Measurements from ENCODE around the gene LRRFIP1.
A peak's percentile ranks its signal among the peaks of the same experiment; 100 is the strongest.
"Not testable (repeated sequence)": the region's sequence is repeated elsewhere in the genome, so short reads cannot be mapped to it uniquely, and the experiment has no call there.

LRRFIP1 gene

DNA sequence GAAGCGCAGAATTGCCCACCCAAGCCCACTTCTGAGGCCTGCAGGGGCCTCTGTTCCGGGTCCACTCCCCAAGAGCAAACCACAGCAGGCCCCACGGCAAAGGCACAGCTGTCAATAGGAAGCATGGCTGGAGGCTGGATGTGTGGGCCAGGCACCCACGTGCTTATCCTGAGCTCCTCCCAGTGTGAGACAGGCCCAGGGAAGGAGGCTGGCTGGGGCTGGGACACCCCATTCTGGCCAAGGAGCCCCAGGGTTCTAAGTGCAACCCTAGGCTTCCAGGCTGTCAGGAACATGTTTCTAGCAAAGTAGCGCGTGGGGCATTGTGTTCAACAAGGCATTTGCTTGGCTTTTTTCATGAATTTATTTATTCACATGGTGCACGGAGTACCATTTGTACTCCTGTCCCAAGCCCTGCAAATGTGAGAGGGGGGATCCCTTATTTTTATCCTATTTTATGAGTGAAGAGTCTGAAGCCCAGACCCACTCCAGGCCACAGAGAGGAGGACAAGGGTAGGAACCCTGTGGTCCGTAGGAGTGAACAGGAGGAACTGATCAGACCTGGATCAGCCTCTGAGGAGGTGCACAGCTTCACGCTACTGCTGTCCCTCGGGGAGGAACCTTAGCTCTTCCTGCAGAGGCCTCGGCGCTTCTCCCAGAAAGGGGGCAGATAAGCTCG lies 30.7 kb upstream of the LRRFIP1 start:
- DNase-seq (ENCODE audit: low read depth), result no peak

DNA sequence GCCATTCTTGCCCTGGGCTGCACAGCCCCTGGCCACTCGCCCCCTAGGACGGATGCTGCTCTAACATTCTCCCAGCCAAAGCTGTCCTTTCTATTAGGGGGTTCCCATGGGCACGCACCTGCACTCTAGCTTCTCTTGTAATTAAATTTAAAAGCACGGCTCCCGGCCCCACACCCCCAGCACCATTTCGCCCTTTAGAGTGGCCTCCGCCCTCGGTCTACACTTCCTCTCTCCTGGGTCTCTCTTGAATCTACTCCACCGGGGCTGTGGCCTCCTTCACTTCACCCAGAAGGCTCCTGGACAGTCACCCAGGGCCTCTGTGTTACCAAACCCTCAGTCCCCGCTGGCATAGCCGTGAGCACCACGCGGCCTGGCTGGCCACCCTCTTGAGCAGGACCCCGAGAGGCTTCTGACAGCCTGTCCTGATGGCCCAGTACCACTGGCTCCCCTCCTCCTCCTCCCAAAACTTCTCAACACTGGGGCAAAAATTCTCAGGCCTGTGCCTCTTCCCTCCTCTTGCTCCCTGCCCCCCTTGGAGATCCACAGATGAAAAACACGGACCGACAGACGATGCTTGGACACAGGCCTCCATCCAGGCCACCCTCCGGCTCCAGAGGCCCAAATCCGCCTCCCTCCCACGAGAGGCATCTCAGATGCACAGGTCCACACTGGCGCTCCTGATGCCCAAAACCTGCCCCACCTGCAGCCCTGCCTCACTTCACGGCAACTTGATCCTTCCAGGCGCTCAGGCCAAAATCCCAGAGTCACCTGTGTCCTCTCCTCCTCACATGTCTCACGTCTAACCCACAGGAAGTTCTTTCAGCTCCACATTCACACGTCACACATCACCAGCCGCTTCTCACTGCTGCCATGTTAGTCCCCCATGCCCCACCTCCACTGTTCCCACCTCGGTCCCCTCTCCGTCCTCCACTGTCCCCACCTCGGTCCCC lies 29.9 kb upstream of the LRRFIP1 start:
- DNase-seq (ENCODE audit: low read depth), result no peak

DNA sequence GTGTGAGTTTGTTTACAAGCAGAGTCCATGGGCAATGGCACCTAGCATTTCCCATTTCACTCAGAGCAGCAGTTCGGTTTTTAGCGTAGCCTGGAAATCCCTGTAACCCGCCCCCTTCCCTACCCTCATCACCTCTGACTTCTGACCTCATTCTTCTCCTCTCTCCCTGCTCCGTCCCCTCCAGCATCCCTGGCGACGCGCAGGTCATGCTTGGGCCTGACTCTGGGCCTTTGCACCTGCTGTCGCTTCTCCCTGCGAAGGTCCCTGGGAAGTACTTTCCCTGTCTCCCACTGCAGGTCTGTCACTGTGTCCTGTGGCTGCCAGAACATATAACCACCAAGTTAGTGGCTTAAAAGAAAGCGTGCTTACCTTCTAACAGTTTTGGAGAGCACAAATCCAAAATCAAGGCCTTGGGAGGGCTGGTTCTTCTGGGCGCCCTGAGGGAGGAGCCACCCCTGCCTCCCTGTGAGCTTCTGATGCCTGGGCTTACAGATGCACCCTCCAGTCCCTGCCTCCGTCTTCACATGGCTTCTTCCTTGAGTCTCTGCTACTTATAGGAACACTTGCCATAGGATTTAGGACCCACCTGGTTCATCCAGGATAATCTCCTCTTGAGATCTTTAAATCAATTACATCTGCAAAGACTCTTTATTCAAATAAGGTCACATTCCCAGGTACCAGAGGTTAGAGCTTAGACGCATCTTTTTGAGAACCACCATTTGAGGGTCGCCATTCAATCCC lies 28.7 kb upstream of the LRRFIP1 start:
- DNase-seq (ENCODE audit: low read depth), result no peak

DNA sequence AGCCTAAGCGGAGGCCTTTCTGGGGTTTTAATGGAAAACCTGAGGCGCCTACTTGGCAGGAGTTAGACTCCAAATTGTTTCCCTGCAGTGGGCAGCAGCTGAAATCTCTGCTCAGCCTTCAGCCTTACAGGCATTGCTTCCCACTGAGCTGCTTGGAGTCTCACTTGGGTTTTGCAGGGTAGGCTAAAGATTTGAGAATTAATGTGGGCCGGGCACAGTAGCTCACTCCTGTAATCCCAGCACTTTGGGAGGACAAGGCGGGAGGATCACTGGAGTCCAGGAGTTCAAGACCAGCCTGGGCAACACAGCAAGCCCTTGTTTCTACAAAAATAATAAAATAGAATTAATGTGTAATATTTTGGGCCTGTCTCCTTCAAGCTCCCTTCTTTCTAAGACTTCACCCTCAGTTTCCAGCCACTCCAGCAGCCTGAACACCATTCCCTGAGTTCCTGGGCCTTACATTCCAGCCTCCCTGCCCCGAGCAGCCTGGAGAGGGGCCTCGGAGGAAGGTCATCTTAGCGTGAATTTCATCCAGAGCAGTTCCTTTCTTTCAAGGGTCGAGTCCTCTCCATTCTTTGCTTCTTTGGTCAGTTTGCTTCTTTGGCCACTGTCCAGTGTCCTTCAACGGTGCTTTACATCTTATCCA lies 27.8 kb upstream of the LRRFIP1 start:
- no peak for DNase-seq (ENCODE audit: low read depth)

DNA sequence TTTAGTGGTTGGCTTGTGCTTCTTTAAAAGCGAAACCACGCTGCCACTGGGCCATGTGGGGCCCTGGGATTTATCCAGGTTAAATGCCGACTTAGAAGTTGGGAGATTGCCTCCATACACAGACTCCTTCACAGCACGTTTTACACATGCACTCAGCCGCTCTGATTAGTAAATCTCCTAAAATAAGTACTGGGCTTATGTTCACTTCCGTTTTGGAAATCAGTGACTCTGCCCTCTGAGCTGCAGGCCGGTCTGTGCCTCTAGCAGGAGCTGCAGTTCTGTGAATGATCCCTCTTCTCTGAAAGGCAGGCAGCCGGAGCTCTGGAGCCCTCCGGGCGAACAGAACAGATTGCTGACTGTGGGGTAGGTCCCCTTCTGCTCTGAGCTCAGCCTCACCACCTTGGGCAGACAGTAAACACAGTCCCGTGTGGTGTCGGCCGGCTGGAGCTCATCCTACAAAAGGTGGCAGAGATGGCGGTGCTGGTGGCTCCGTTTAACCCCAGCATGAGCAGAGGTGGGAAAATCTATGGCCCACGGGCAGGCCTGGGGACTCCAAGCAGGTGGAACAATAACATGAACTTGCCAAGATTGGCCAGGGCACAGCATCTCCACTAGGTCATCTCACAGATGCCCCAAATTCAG lies 27.1 kb upstream of the LRRFIP1 start:
- DNase-seq (ENCODE audit: low read depth), result no peak

DNA sequence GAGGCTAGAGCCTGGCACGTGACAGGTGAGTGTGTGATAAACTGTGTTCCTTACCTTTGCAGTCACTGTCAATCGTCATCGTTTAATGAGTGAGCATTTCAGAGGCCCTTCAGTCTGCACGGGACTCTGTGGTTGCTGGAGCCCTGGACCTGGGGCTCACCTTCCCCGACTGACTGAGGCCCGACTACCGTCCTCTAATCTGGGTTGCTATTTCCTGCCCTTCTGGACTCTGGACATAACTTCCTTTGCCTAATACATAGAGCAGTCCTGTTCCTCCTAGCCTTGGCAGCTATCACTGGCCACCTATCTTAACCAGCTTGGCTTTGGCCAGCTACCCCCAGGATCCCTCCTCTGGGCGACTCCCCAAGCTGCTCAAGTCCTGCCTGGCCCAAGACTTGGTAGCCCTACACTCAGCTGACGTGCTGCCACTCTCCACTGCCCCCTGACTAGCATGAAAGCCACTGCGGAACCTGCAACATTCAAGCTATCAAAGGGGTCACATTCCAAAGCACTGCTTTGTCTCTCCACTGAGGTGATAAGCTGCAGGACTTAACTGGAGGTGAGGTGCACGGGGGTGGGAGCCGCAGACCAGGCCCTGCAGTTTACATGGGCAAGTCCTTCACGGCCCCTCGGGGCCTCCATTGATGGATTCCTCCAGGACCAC lies 25.8 kb upstream of the LRRFIP1 start:
- DNase-seq (ENCODE audit: low read depth), result no peak

DNA sequence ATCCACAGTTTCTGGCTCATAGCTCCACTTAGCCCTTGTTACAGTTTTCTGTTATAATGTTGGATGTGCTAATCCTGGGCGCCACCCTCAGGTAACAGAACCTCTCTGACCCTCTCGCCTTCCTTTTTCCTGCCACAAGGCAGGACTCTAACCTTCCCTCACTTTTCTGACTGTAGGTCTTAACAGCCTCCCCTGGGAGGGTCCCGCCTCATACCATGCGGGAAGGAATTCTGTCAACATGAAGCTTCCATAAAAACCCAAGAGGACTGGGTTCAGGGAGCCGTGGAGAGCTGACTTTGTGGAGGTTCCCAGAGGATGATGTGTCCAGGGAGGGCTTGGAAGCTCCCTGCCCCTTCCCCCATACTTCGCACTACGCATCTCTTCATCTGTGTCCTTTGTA lies 25.0 kb upstream of the LRRFIP1 start:
- no peak for DNase-seq (ENCODE audit: low read depth)

DNA sequence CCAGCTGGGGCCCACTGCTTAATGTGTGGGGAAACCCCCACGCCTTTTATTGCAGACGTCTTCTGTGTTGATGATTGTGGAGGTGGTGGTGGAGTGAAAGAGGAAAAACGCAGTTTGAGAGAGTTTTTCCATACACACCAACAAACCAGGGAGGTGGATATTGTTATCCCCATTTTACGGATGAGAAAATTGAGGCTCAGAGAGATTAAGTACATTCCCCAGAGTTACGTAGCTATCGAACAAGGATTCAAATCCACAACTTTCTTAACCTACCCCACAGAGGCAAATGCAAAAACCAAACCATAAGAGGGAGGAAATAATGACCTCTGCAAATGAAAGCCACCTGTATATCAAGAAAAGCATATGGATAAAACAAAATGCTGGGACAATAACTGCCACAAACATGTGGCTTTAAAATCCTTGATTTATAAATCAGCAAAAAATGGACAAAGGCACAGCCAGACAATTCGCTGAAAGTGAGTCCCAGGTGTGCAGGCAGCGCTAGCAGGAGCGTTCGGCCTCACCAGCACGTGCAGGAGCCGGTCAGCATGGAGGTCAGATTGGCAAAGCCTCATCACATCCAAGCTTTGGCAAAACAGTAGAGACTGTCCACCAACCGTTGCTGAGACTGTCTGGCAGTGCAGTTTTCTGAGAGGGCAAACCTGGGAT lies 24.2 kb upstream of the LRRFIP1 start:
- no peak for DNase-seq (ENCODE audit: low read depth)

DNA sequence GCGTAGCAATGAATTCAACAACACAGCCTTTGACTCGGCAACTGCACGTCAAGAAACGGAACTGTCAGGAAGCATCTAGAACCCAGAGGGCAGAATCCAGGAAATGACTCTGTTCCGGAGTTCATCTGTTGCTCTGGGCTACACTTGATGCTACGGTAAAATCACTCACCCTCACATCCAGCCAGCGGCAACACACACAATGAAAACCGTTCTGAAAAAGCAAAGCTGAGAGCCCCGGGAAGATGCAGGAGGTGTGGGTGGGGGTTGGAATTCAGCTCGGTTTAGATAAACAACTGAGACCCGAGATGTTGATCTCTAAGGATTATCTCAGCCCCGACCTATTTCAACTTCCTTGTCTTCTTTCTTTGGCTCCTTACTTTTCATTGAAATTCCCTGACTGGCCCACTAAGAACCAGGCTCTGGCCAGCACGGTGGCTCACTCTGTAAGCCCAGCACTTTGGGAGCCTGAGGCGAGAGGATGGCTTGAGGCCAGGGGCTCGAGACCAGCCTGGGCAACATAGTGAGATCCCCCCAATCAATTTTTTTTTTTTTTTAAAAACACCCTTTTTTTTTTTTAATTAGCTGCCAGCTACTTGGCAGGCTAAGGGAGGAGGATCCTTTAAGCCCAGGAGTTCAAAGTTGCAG lies 23.5 kb upstream of the LRRFIP1 start:
- DNase-seq (ENCODE audit: low read depth), result peak; percentile 45

DNA sequence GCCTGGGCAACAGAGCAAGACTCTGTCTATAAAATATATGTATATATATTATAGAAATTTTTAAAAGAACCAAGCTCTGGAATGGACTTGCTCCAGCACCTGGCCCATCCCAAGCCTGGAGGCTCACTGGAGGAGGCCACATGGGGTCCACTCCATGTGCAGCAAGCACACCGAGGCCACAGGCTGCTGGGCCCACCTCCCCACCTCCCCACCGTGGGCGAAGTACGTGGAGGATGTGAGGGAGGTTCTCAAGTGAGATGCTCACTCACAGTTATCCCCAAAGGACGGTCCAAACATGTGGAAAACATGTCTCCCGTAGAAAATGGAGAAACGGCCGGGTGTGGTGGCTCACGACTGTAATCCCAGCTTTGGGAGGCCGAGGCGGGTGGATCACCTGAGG lies 23.0 kb upstream of the LRRFIP1 start:
- DNase-seq (ENCODE audit: low read depth), result no peak

DNA sequence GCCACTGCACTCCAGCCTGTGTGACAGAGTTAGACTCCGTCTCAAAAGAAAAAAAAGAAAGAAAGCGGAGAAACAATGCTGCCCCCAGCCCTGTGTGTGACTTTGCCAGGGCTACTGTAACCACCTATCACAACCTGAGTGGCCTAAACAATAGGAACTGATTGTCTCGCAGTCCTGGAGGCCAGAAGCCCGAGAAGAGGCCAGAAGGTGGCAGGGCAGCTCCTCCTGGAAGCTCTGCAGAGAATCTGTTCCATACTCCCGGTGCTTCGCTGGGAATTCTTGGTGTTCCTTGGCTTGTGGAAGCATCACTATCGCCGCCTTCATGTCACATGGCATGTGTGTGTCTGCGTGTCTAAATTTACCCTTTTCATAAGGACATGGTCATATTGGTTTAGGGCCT lies 22.4 kb upstream of the LRRFIP1 start:
- no peak for DNase-seq (ENCODE audit: low read depth)

DNA sequence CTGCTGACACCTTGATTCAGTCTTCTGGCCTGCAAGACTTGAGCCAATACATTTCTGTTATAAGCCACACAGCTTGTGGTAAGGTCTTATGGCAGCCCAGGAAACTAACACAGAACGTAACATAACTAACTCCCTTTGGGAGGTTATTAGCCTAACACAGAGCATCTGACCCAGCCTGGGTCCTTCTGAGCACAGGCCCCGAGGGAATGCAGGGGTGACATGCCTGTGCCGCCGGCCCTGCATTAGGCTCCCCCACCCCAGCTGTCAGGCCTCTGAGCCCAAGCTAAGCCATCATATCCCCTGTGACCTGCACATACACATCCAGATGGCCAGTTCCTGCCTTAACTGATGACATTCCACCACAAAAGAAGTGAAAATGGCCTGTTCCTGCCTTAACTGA lies 20.9 kb upstream of the LRRFIP1 start:
- DNase-seq (ENCODE audit: low read depth), result not testable (repeated sequence)

DNA sequence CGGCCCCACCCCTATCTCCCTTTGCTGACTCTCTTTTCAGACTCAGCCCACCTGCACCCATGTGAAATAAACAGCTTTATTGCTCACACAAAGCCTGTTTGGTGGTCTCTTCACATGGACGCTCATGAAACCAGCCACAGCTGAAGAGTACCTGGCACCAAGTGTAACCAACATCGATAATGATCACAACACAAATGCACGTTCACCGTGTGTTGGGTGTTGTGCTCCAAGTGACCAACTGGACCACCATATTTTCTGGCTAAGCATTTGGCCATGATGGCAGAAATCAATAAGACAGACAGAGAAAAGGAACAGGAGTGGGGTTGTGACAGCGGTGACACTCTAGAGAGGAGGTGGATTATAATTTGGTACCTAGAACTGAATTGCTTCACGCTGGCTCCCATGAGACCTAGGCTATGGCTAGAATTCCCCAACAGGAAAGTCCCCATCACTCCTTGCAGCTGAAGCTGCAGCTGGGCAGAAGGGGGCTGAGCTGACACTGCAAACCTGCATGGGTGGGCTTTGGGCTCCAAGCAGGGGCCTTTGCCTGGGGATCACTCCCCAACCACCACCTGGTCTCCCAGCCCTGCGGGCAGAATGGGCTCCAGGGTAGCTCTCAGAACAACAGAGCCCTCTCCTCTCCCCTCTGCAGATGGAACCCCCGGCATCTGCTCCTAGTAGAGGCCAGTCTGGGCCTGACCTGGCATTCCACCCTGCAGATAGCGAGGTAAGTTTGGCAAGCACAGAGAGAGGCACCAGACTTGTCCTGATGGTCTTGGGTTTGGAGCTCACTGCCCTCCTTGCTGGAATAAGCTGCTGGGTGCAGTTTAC lies 14.6 kb upstream of the LRRFIP1 start:
- no peak for DNase-seq (ENCODE audit: low read depth)

DNA sequence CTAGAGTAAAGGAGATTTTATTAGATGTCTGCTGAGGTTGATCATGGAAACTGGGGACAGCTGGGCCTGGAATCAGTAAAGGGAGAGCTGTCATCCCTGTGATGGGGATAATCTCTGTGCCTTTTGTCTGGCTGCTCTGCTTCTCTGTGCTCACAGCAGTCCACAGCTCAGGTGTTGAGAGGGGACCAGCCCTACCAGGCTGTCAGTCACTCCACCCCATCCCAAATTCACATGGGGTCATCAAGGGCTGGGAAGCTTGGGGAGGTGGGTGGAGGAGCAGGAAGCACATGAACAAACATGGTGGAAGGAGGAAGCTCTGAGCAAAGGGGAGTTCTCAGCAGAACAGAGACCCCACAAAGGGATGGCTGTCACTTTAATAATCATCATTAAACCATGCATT lies 13.7 kb upstream of the LRRFIP1 start:
- DNase-seq (ENCODE audit: low read depth), result no peak

DNA sequence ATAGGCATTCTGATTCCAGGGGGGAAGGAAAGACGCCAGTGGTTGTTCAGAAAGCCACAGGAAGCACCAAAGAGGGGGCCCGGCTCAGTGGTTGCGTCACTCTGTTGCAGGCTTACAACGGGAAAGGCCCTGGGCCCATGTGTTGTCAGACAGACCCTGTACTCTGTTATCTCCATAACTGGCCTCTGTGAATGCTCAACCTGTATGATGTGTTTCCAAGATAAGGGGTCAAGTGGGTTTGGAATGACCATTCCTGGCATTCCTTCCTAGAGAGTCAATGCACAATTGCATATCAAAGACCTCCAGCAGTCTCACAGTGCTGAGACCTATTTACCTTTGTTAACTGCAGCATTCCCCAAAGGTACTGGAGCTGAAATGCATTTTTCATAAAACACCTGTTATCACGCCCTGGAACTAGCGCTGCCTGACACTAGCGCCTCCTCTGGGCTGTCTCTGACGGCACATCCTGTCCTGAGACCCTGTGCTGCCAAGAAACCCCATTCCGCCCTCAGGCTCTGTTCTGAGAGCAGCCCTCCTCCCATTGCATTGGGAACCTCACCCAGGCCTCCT lies 13.2 kb upstream of the LRRFIP1 start:
- DNase-seq (ENCODE audit: low read depth), result peak; percentile 45

DNA sequence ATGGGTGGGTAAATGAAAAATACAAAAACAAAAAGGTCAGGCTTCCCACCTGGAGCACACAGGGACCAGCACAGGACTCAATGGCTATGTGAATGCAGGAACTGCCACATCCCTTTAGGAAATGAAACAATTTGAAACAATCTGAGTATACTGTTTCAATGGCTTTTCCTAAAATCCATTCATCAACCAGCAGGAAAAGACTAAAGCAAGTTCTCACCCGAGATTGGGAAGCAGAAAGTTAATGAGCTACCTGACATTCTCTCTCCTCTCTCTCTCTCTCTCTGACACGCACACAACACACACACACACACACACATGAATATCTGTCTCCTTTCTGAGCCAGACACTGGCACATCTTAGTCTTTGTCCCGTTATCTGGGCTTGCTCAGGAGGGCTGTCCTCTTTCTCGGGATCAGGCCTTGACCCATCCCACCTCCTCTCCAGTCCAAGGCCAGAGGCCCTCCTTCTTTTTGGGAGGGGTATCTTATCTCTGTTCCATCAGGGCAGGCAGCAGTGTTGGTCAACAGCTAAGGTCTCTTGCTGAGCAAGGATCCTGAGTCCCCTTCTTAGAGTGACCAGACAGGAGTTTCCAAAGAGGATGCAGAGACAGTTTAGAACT lies 11.6 kb upstream of the LRRFIP1 start:
- DNase-seq (ENCODE audit: low read depth), result no peak

DNA sequence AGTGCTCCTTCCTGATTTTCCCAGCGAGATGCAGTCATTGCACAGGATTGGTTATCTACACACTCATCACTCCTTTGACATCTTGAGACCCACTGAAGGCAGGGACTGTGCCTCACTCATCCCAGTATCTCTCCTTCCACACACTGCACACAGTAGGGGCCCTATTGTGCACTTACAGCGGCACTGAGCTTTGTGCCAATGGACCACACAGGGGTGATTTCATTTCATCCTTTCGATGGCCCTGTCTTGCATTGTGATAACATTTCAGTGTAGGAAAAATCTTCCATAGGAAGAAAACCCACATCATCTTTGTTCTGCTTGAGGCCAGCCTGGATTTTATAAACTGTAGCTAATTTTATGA lies 11.0 kb upstream of the LRRFIP1 start:
- no peak for DNase-seq (ENCODE audit: low read depth)
